ENCODE data around the gene ABCC2. TPM values are rescaled to one million over a fixed set of nuclear protein-coding genes. Genes with fewer than 3 reads are reported as not detected.

ABCC2 gene
- total RNA-seq, 4 donors from 2014 or later = 1.7 to 23.7 (median 8.4) TPM

DNA sequence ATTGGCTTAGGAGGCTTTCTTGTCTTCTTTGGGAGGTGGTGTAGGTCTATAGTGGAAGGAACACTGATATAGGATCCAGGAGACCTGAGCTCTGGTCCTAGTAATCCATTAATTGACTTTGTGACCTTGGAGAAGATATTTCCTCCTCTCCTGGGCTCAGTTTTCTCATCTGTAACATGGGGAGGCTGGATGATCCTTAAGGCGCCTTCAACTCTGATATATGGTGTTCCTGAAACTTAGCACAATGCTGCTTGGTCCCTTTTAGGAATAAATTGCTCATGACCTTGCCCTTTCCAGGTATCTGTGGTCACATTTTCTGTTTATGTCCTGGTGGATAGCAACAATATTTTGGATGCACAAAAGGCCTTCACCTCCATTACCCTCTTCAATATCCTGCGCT, 25.3 kb downstream of the ABCC2 start:
- Histone ChIP-seq H3K27ac (peak overlapping the region in 2 of 4 donors; percentile 28 to 56), H3K9me3 (no peaks in the 10 kb centered on the region), H3K4me1 (no peaks in the 10 kb centered on the region), H3K4me3 (no peak overlapping the region), H3K36me3 (peaks cover 0 to 21% (median 0%) of the 10 kb centered on the region in 3 donors), H3K27me3 (no peaks in the 10 kb centered on the region)
- TF ChIP-seq POLR2A (IDR thresholded peaks at IDR 0.05) = no peak
- TF ChIP-seq, protein P1, sequence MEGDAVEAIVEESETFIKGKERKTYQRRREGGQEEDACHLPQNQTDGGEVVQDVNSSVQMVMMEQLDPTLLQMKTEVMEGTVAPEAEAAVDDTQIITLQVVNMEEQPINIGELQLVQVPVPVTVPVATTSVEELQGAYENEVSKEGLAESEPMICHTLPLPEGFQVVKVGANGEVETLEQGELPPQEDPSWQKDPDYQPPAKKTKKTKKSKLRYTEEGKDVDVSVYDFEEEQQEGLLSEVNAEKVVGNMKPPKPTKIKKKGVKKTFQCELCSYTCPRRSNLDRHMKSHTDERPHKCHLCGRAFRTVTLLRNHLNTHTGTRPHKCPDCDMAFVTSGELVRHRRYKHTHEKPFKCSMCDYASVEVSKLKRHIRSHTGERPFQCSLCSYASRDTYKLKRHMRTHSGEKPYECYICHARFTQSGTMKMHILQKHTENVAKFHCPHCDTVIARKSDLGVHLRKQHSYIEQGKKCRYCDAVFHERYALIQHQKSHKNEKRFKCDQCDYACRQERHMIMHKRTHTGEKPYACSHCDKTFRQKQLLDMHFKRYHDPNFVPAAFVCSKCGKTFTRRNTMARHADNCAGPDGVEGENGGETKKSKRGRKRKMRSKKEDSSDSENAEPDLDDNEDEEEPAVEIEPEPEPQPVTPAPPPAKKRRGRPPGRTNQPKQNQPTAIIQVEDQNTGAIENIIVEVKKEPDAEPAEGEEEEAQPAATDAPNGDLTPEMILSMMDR (IDR thresholded peaks at IDR 0.05) = no peak
- TF ChIP-seq EP300 (IDR thresholded peaks at IDR 0.05) = no peak
- no peak for DNase-seq (ENCODE audit: low spot score in 2 of 2)
- WGBS, 2 donors = 96 to 97% methylated on average over 2 of the region's 2 CpGs

DNA sequence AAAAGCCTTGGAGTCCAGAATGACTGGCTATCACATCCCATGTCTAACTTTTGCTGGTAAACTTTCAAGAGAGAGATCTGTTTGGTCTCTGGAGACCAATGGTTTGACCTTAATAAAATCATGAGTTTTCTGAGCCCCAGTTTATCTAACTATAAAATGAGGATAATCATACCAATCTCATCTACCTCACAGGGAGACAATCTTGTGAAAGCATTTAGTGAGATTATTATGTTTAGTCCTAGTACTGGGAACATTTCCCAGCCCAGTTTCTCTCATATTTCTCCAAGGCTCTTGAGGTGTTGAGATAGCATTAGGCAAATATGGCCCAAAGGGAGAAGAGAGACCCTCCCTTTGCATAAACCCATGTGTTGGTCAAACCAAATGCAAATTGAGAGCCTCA, 25.8 kb downstream of the ABCC2 start:
- H3K4me3 ChIP-seq = no peak overlapping the region
- H3K4me1 ChIP-seq = no peaks in the 10 kb centered on the region
- no peak for DNase-seq (ENCODE audit: low spot score in 2 of 2)
- H3K27me3 ChIP-seq = no peaks in the 10 kb centered on the region
- H3K9me3 ChIP-seq = no peaks in the 10 kb centered on the region
- TF ChIP-seq POLR2A (IDR thresholded peaks at IDR 0.05) (no peak), EP300 (IDR thresholded peaks at IDR 0.05) (peak in 1 of 2 donors; percentile 24)
- peaks cover 0 to 21% (median 0%) of the 10 kb centered on the region in 3 donors for H3K36me3 ChIP-seq
- H3K27ac ChIP-seq = peak overlapping the region in 1 of 4 donors; percentile 67

DNA sequence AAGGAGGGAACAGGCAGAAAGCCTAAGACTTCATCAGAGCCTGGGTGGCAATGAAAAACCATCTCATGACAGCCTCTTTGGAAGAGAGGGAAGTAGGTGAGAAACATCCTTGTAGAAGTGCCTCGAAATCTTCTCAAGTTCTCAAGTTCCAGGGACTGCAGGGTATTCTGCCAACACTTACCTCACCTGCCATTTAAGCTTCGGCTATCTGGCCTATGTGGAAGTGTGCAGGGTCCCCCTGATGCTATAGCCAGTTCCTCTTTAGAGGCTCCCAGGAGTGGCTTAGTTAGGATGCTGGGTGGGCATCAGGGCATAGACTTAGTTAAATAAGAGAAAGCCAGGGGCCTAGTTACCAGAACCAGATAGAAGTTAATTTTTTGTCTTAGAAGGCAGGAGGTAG, 27.0 kb downstream of the ABCC2 start:
- WGBS, 2 donors = 67 to 87% methylated on average over 2 of the region's 2 CpGs
- no peak for DNase-seq (ENCODE audit: low spot score in 2 of 2)
- H3K9me3 ChIP-seq = no peaks in the 10 kb centered on the region
- H3K36me3 ChIP-seq = peaks cover 0 to 17% (median 0%) of the 10 kb centered on the region in 3 donors
- no peak overlapping the region for H3K4me3 ChIP-seq
- TF ChIP-seq EP300 (IDR thresholded peaks at IDR 0.05) (no peak), POLR2A (IDR thresholded peaks at IDR 0.05) (no peak)
- TF ChIP-seq, protein P1 (IDR thresholded peaks at IDR 0.05) = no peak
- no peaks in the 10 kb centered on the region for H3K27me3 ChIP-seq
- peak overlapping the region in 3 of 4 donors; percentile 51 to 67 (median 54) for H3K27ac ChIP-seq
- no peaks in the 10 kb centered on the region for H3K4me1 ChIP-seq

DNA sequence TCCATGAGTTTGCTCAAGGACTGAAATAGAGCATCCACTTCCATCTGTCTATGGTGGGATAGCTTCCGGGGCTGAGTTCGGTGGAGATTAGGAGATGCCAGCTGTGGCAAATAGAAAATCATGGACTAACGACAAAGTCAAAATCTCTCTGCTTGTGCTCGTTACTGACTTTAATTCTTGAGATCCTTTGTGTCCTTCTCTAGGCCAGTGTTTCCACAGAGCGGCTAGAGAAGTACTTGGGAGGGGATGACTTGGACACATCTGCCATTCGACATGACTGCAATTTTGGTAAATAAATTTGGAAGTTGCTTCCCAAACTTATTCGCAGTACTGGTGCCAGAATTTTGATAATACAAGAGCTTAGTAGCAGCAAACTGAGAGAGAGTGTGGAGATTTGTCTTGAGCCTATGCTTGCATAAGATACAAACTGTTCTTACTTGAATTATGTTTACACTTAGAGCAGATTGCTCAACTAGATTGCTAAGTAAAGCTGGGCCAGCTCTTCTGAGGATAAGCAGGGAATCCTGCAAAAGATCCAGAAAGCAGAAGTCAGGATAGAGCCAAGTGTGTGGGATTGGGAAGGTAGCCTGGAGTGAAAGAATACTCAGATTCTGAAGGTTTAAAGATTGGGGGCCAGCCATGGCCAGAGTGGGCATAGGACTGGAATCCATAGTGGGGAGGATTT, 27.6 kb downstream of the ABCC2 start:
- DNase-seq (ENCODE audit: low spot score in 2 of 2) = peak in 1 of 2 donors; percentile 19
- no peaks in the 10 kb centered on the region for H3K4me1 ChIP-seq
- peak overlapping the region in 3 of 4 donors; percentile 51 to 67 (median 54) for H3K27ac ChIP-seq
- no peak overlapping the region for H3K4me3 ChIP-seq
- H3K36me3 ChIP-seq = peaks cover 0 to 17% (median 0%) of the 10 kb centered on the region in 3 donors
- no peaks in the 10 kb centered on the region for H3K27me3 ChIP-seq
- H3K9me3 ChIP-seq = no peaks in the 10 kb centered on the region
- 86 to 89% methylated on average over 7 of the region's 7 CpGs for WGBS, 2 donors
- TF ChIP-seq EP300 (IDR thresholded peaks at IDR 0.05) = peak in 1 of 2 donors; percentile 82
- TF ChIP-seq, protein P1 (IDR thresholded peaks at IDR 0.05) = no peak
- no peak for TF ChIP-seq POLR2A (IDR thresholded peaks at IDR 0.05)

DNA sequence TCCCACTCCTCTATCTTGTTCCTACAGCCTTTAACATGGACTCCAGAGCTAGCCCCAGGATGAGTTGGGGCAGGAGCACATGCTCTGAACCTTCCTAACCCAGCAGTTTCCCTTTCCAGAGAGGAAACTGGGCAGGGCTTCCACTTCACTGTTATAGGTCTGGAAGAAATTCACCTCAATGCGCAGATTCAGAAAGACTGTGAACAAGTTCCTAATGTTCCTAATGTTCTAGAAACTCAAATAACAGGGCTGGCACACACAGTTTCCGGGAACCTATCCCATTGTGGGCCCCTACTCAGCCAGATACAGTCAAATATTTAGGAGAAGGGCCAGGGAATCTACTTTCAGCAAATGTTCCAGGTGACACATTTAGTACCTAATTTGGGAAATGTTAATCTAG, 29.7 kb downstream of the ABCC2 start:
- no peaks in the 10 kb centered on the region for H3K27me3 ChIP-seq

More for the DNA sequence above, 29.7 kb downstream of the ABCC2 start:
- Histone ChIP-seq H3K36me3 (peaks cover 0 to 17% (median 0%) of the 10 kb centered on the region in 3 donors), H3K4me1 (no peaks in the 10 kb centered on the region), H3K9me3 (no peaks in the 10 kb centered on the region), H3K27ac (no peak overlapping the region), H3K4me3 (no peak overlapping the region)
- no peak for DNase-seq (ENCODE audit: low spot score in 2 of 2)
- 82 to 85% methylated on average over 2 of the region's 2 CpGs for WGBS, 2 donors
- TF ChIP-seq POLR2A (IDR thresholded peaks at IDR 0.05) = no peak
- TF ChIP-seq EP300 (IDR thresholded peaks at IDR 0.05) = no peak
- TF ChIP-seq, protein P1 (IDR thresholded peaks at IDR 0.05) = no peak
